Activated naive CD8-positive, alpha-beta T cell treated with anti-CD3 and anti-CD28 coated beads for 36 hours (primary cell): Measurements from ENCODE around the gene OR4D2. TPM values are rescaled to one million over a fixed set of nuclear protein-coding genes. Genes with fewer than 3 reads are reported as not detected.

Experiments used
- DNase-seq: peaks from one replicate; pipeline ENCODE4 v3.0.0; 2021
- H3K27ac Mint-ChIP-seq: one replicate; pipeline ENCODE4 v1.8.0; 2022; ENCODE audit warnings: mild to moderate bottlenecking, moderate library complexity, mixed read lengths
- H3K27me3 Mint-ChIP-seq: one replicate; pipeline ENCODE4 v1.8.0; 2022; ENCODE audit warnings: mild to moderate bottlenecking, mixed read lengths
- H3K36me3 Mint-ChIP-seq: one replicate; pipeline ENCODE4 v1.8.0; 2021; ENCODE audit warnings: mild to moderate bottlenecking, mixed read lengths
- H3K4me1 Mint-ChIP-seq: one replicate; pipeline ENCODE4 v1.8.0; 2021; ENCODE audit warnings: mixed read lengths
- H3K4me3 Mint-ChIP-seq: one replicate; pipeline ENCODE4 v1.8.0; 2022; ENCODE audit warnings: mild to moderate bottlenecking, moderate library complexity, mixed read lengths
- H3K9me3 Mint-ChIP-seq: one replicate; pipeline ENCODE4 v1.8.0; 2022; ENCODE audit warnings: mixed read lengths
- total RNA-seq, 2 experiments: library from RNA; stranded (reverse); gene quantifications; one replicate each; pipeline ENCODE4 v1.2.3, GENCODE V29; 2021

Gene OR4D2
- total RNA-seq, 2 experiments from 2014 or later = not detected

DNA sequence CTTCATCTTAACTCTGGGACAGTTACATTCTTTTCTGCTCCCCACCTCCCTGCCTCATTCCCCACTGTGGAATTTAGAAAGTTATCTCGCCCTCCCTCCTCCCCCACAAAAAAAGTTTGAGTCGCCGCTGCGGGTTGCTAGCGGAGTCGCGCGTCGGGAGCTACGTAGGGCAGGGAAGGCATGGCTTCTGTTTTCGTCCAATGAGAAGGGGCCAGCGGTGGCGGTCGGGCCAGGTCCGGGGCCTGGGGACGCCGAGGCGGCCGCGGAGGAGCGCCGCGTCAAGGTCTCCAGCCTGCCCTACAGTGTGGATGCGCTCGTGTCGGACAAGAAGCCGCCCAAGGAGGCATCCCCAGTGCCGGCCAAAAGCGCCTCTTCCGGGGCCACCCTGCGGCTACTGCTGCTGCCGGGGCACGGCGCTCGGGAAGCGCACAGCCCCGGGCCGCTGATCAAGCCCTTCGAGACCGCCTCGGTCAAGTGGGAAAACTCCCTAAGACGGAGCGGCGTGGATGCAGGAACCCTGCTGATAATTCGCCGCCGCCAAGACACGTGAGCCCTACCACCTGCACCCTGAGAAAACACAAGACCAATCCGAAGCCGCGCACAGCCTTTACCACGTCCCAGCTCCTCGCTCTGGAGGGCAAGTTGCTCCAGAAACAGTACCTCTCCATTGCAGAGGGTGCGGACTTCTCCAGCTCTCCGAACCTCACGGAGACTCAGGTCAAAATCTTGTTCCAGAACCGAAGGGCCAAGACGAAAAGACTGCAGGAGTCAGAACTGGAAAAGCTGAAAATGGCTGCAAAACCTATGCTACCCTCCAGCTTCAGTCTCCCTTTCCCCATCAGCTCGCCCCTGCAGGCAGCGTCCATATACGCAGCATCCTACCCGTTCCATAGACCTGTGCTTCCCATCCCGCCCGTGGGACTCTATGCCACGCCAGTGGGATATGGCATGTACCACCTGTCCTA is 9.7 kb upstream of the OR4D2 start:
- H3K36me3 Mint-ChIP-seq = no peaks in the 10 kb centered on the region

DNA sequence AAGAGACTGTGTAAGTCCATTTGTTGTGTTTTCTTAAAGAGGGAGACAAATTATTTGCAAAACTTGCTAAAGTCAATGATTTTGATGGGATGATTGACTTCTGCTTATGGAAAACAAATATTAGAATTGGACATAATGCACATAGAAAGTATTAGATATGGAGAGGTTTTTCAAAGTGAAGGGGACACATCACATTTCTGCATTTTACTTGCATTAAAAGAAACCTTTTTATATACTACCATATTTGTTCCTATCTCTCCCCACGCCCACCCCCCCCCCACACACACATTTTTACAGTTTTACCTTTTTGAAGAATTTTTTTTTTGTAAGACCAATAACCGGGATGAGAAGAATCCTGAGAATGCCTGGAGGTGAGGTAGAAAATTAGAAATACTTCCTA is 8.6 kb upstream of the OR4D2 start:
- H3K4me3 Mint-ChIP-seq = no peak overlapping the region
- H3K27ac Mint-ChIP-seq = no peak overlapping the region
- no peak for DNase-seq
- H3K27me3 Mint-ChIP-seq = no peaks in the 10 kb centered on the region
- peaks cover 25% of the 10 kb centered on the region for H3K4me1 Mint-ChIP-seq
- no peaks in the 10 kb centered on the region for H3K36me3 Mint-ChIP-seq
- H3K9me3 Mint-ChIP-seq = peaks cover 2% of the 10 kb centered on the region

More for the DNA sequence above, 9.7 kb upstream of the OR4D2 start:
- H3K4me3 Mint-ChIP-seq = peak overlapping the region; percentile 79
- peak; percentile 65 for DNase-seq
- no peaks in the 10 kb centered on the region for H3K27me3 Mint-ChIP-seq
- H3K9me3 Mint-ChIP-seq = no peaks in the 10 kb centered on the region
- H3K27ac Mint-ChIP-seq = peak overlapping the region; percentile 80
- H3K4me1 Mint-ChIP-seq = peaks cover 35% of the 10 kb centered on the region

DNA sequence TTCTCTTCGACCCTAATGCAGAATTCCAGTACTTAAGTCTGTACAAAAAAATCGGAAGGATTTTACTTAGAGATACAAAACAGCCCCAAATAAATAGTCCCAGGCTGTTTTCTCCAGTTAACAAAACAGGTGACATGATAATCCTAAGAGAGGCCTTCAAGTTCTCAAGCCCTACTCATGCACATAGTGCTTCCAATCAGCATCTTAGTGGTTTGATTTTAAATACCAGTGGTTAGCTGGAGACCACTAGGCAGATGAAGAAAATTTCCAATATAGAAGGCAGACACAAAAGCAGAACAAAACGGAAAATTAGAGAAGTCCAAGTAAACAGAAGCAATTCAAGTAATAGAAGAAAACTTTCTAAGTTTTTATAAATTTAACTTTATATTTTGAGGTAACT is 5.2 kb upstream of the OR4D2 start:
- Mint-ChIP-seq H3K4me1 (peaks cover 9% of the 10 kb centered on the region), H3K27ac (no peak overlapping the region), H3K36me3 (no peaks in the 10 kb centered on the region), H3K9me3 (peaks cover 2% of the 10 kb centered on the region), H3K27me3 (no peaks in the 10 kb centered on the region), H3K4me3 (no peak overlapping the region)
- no peak for DNase-seq

DNA sequence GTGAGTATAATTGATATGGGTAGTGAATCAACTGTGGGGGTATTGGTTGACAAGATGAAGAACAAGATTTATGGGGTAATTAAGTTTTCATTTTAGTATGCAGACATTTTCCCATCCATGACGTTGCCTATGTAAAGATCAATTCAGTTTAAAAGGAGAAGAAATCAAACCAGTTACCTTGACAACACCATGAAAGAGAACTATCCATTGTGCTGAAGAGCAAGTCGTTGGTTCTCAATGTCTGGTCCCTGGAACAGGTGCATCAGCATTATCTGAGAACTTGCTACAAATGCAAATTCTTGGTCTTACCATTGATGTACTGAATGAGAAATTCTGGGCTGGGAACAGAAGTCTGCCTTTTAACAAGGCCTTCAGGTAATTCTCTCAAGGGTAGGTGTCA is 801 bp upstream of the OR4D2 start:
- Mint-ChIP-seq H3K36me3 (no peaks in the 10 kb centered on the region), H3K9me3 (peaks cover 4% of the 10 kb centered on the region), H3K4me3 (no peak overlapping the region), H3K27me3 (no peaks in the 10 kb centered on the region), H3K27ac (no peak overlapping the region), H3K4me1 (peaks cover 14% of the 10 kb centered on the region)
- DNase-seq = no peak

- Mint-ChIP-seq H3K9me3 (peaks cover 2% of the 10 kb centered on the region), H3K27ac (peak overlapping the region; percentile 30), H3K4me3 (no peak overlapping the region), H3K27me3 (no peaks in the 10 kb centered on the region), H3K4me1 (peaks cover 25% of the 10 kb centered on the region), H3K36me3 (no peaks in the 10 kb centered on the region)
- no peak for DNase-seq
Measured at GRCh38 chr17:58170622-58171021, 3.8 kb downstream of the OR4D2 start.

DNA sequence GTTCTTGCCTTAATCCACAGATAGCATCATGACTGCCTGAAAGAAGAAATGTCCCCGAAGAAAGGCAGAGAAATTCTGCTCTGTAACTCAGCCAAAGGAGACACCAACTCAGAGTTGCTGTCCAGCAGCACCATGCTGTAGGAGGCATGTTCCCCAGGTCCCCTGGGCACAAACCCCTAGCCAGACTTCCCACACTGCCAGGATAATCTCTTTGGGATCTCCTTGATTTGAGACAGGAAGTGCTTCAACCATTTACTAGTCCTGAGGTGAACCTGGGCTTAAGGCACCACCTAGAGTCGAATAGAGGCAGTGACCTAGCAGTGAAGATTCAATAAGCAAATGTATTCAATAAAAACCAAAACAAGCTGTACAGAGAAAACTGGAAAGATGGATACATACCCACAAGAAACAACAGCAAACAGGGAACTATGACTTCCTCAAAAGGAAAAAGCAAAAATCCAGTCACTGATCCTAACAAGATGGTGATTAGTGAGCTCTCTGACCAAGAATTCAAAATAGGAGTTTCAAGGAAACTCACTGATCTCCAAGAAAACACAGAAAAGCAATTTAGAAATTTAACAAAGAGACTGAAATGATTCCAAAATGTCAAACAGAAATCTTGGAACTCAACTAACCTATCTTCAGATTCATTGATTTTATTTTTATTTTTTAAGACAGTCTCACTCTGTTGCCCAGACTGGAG is 5.7 kb downstream of the OR4D2 start:
- peaks cover 2% of the 10 kb centered on the region for H3K9me3 Mint-ChIP-seq
- H3K27ac Mint-ChIP-seq = peak overlapping the region; percentile 58
- no peak overlapping the region for H3K4me3 Mint-ChIP-seq
- DNase-seq = peak; percentile 22
- no peaks in the 10 kb centered on the region for H3K27me3 Mint-ChIP-seq
- H3K36me3 Mint-ChIP-seq = no peaks in the 10 kb centered on the region
- peaks cover 25% of the 10 kb centered on the region for H3K4me1 Mint-ChIP-seq

DNA sequence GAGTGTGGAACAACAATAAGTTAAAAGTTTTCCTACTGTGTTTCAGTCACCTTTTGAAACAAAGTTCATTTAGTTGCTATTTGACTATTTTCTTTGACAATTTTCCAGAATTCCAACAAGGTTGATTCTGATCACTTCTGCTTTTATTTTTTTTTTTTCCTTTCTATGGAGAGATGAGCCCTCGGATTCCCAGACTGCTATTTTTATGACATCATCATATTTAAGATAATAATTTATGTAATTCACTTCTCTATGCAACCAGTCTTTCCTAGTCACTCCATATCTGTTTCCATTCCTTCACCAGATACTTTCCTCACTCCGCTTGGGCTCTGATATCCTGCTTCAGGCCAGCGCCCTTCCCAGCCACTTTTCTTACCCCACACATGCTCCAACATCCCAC is 8.1 kb downstream of the OR4D2 start:
- Mint-ChIP-seq H3K27ac (no peak overlapping the region), H3K4me1 (peaks cover 23% of the 10 kb centered on the region), H3K27me3 (no peaks in the 10 kb centered on the region), H3K36me3 (no peaks in the 10 kb centered on the region), H3K4me3 (no peak overlapping the region), H3K9me3 (no peaks in the 10 kb centered on the region)
- DNase-seq = no peak

DNA sequence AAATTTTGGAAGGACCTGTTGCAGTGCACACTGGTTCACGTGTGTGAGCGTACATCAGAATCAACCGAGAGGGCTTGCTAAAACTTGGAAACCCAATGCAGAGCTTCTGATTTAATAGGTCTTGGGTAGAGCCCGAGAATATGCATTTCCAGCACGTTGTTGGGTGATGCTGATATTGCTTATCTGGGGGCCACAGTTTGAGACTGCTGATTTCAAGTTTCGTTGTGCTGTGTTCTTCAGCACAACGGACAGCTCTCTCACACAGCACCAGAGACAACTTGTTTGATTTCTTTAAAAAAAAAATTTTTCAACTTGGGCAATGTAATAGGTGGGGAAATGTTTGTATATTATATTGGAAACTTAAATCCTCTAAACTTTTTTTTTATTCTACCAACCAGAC is 9.4 kb downstream of the OR4D2 start:
- H3K4me1 Mint-ChIP-seq = peaks cover 14% of the 10 kb centered on the region
- H3K9me3 Mint-ChIP-seq = no peaks in the 10 kb centered on the region
- no peak overlapping the region for H3K4me3 Mint-ChIP-seq
- H3K27ac Mint-ChIP-seq = no peak overlapping the region
- no peak for DNase-seq
- H3K36me3 Mint-ChIP-seq = no peaks in the 10 kb centered on the region
- no peaks in the 10 kb centered on the region for H3K27me3 Mint-ChIP-seq

DNA sequence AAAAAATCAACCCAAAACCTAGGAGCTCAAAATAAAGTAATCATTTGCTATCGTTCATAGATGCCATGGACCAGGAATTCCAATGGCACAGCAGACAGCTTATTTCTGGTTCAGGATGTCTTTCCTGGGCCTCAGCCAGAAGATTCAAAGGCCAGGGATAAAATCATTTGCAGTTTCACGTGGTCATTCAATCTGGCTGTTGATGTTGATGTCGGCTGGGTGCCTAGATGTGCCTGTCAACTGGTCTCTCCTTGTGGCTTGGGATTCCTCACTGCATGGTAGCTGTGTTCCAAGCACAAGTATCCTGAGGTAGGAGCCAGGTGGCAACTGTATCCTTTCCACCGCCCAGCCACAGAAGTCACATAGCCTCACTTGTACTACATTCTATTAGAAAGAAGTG is 15.0 kb downstream of the OR4D2 start:
- no peaks in the 10 kb centered on the region for H3K36me3 Mint-ChIP-seq
- no peaks in the 10 kb centered on the region for H3K9me3 Mint-ChIP-seq
- no peak overlapping the region for H3K27ac Mint-ChIP-seq
- no peaks in the 10 kb centered on the region for H3K27me3 Mint-ChIP-seq
- DNase-seq = no peak
- H3K4me3 Mint-ChIP-seq = no peak overlapping the region
- no peaks in the 10 kb centered on the region for H3K4me1 Mint-ChIP-seq

GRCh38 chr17:58183514-58183913 is 16.7 kb downstream of the OR4D2 start:
- H3K4me3 Mint-ChIP-seq = no peak overlapping the region
- no peaks in the 10 kb centered on the region for H3K36me3 Mint-ChIP-seq
- DNase-seq = no peak
- H3K27ac Mint-ChIP-seq = no peak overlapping the region
- no peaks in the 10 kb centered on the region for H3K9me3 Mint-ChIP-seq
- no peaks in the 10 kb centered on the region for H3K4me1 Mint-ChIP-seq
- H3K27me3 Mint-ChIP-seq = no peaks in the 10 kb centered on the region

DNA sequence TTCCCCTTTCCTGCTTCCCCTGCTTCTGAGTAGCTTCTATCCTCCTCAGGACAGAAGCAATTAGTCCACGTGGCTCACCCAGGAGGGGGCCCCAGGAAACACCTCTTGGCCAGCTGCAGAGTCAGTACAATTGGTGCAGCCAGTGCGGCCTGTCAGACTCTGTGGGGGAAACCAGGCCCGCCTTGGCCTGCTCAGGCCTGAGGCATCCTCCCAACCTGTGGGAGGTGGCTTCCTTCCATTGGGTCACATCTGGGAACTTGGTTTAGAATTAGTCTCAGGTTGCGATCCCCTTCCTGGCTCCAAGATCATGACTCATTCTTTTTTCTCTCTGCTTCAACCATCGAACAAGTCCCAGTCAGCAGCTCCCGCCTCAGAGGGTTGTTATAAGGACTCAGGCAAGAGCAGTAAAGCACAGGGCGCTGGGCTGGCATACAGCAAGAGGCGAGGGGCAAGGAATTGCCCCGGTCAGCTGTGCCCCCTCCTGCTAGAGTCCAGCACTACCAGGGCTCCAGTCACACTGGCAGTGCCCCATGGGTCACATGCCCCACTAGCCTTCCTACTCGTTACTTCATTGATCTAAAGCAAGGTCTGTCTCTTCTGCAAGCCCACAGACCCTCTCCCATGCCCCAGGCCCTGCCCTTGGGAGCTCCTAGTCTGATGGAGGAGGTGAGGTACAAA is 17.7 kb downstream of the OR4D2 start:
- no peaks in the 10 kb centered on the region for H3K9me3 Mint-ChIP-seq
- H3K27ac Mint-ChIP-seq = no peak overlapping the region
- no peaks in the 10 kb centered on the region for H3K36me3 Mint-ChIP-seq
- H3K27me3 Mint-ChIP-seq = peaks cover 1% of the 10 kb centered on the region
- no peaks in the 10 kb centered on the region for H3K4me1 Mint-ChIP-seq
- no peak overlapping the region for H3K4me3 Mint-ChIP-seq
- DNase-seq = no peak

DNA sequence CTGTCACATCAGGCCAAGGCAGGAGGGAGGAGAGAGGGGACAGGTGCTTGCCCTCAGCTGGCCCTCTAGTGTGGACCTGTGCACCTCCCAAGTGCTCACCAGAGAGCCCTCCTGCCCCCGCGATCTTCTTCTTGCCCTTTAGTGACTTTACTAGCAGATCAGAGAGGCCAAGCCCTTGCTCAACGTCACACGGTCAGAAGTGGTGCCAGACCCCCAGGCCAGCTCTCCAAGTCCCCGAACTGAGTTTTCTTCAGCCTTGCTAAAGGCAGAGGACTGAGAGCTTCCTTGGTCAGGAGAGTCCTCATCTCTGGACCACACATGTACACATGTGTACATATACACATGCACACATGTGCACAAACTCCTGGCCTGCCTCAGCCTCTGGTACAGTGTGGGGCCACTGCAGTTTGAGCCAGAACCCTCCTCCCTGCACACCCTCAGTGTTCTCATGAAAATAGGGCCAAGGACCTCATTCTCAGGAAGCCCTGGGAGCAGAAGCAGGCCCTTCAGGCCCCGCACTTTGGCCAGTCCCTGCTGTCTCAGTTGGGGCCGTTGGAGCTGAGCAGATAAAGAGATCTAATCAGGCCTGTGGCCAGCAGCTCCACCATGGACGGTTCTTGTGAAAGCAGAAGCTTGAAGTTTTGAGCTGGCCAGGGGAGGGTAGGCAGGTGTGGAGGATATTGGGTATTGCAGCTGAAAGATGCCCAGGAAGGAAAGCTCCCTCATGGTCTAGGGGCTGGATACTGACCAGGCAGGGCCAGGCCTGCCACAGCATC is 18.4 kb downstream of the OR4D2 start:
- Mint-ChIP-seq H3K4me3 (no peak overlapping the region), H3K27me3 (peaks cover 7% of the 10 kb centered on the region), H3K9me3 (no peaks in the 10 kb centered on the region), H3K36me3 (no peaks in the 10 kb centered on the region), H3K4me1 (no peaks in the 10 kb centered on the region), H3K27ac (no peak overlapping the region)
- no peak for DNase-seq

DNA sequence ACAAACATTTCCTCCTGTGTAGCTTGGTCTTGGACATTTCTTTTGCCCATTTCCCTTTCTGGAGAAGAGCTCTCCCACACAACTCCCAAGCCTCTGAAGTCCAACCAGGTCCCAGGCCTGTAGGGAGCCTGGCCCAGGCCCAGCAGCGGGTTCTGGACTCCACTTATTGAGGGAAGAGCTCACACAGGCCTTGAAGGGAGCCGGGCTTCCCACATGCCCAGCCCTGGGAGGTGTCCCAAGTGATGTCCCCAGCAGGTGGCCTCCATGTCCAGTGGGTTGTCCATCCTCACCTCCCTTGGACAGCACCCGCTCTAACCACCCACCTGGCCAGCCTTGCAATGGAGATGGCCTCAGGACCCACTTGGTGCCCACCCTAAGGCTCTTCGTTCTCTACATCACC is 19.8 kb downstream of the OR4D2 start:
- Mint-ChIP-seq H3K27ac (no peak overlapping the region), H3K27me3 (peaks cover 18% of the 10 kb centered on the region)

GRCh38 chr17:58187063-58187462 is 20.3 kb downstream of the OR4D2 start:
- no peaks in the 10 kb centered on the region for H3K36me3 Mint-ChIP-seq
- no peak overlapping the region for H3K4me3 Mint-ChIP-seq
- H3K9me3 Mint-ChIP-seq = no peaks in the 10 kb centered on the region
- H3K27ac Mint-ChIP-seq = no peak overlapping the region
- no peak for DNase-seq
- no peaks in the 10 kb centered on the region for H3K4me1 Mint-ChIP-seq
- H3K27me3 Mint-ChIP-seq = peaks cover 18% of the 10 kb centered on the region

More for the DNA sequence above, 19.8 kb downstream of the OR4D2 start:
- Mint-ChIP-seq H3K36me3 (no peaks in the 10 kb centered on the region), H3K9me3 (no peaks in the 10 kb centered on the region), H3K4me1 (no peaks in the 10 kb centered on the region), H3K4me3 (no peak overlapping the region)
- no peak for DNase-seq
